Activated CD4-positive, alpha-beta memory T cell treated with anti-CD3 and anti-CD28 coated beads for 36 hours (primary cell): ENCODE data around the gene FLT1. TPM values are rescaled to one million over a fixed set of nuclear protein-coding genes. Genes with fewer than 3 reads are reported as not detected.

ENCODE experiments used
- CTCF ChIA-PET: fragments of 350-600 bp; sonication (Branson Sonifier 250); formaldehyde crosslinking; loops from one replicate; lab custom pipeline; 2021; ENCODE audit warnings: antibody characterized with exemption, inconsistent platforms; lab: Charles Lee
- POLR2A ChIA-PET: fragments of 350-600 bp; sonication (Branson Sonifier 250); formaldehyde crosslinking; loops from one replicate; lab custom pipeline; 2021; ENCODE audit warnings: antibody characterized with exemption; lab: Charles Lee
- DNase-seq: peaks from one replicate; pipeline ENCODE4 v3.0.0-alpha.2; 2020
- H3K27ac Mint-ChIP-seq: one replicate; pipeline ENCODE4 v1.8.0; 2021; ENCODE audit warnings: mixed read lengths
- H3K27me3 Mint-ChIP-seq: one replicate; pipeline ENCODE4 v1.8.0; 2021; ENCODE audit warnings: mixed read lengths
- H3K36me3 Mint-ChIP-seq: one replicate; pipeline ENCODE4 v1.8.0; 2021; ENCODE audit warnings: mixed read lengths
- H3K4me1 Mint-ChIP-seq: one replicate; pipeline ENCODE4 v1.8.0; 2021; ENCODE audit warnings: low read depth, mixed read lengths
- H3K4me3 Mint-ChIP-seq: one replicate; pipeline ENCODE4 v1.8.0; 2021; ENCODE audit warnings: mild to moderate bottlenecking, mixed read lengths
- H3K9me3 Mint-ChIP-seq: one replicate; pipeline ENCODE4 v1.8.0; 2021; ENCODE audit warnings: mixed read lengths
- intact Hi-C: fragments of 100-400 bp; cut with micrococcal nuclease; formaldehyde crosslinking; loops from one replicate; pipeline ENCODE4 v1.15.1; 2023
- total RNA-seq, 2 experiments: library from RNA; stranded (reverse); gene quantifications; one replicate each; pipeline ENCODE4 v1.2.3, GENCODE V29; 2021

Gene FLT1
- total RNA-seq, 2 experiments from 2014 or later, result 17.2 to 19.5 TPM

- ChIA-PET CTCF (no interaction called here), POLR2A (no interaction called here)
- peaks cover 6% of the 10 kb centered on the region for H3K27me3 Mint-ChIP-seq
These were observed 46.1 kb downstream of the FLT1 start for GRCh38 chr13:28448651-28449358.

GRCh38 chr13:28447989-28448388 lies 46.9 kb downstream of the FLT1 start:
- no peak overlapping the region for H3K4me3 Mint-ChIP-seq
- ChIA-PET POLR2A (no interaction called here), CTCF (no interaction called here)
- no peak for DNase-seq
- H3K9me3 Mint-ChIP-seq, result peaks cover 14% of the 10 kb centered on the region
- intact Hi-C loops, result no loop called here
- H3K27me3 Mint-ChIP-seq, result peaks cover 6% of the 10 kb centered on the region
- peaks cover 4% of the 10 kb centered on the region for H3K36me3 Mint-ChIP-seq
- no peak overlapping the region for H3K27ac Mint-ChIP-seq
- no peaks in the 10 kb centered on the region for H3K4me1 Mint-ChIP-seq

More at GRCh38 chr13:28448651-28449358, 46.1 kb downstream of the FLT1 start:
- peaks cover 14% of the 10 kb centered on the region for H3K9me3 Mint-ChIP-seq
- H3K4me3 Mint-ChIP-seq, result no peak overlapping the region
- H3K4me1 Mint-ChIP-seq, result no peaks in the 10 kb centered on the region
- H3K27ac Mint-ChIP-seq, result no peak overlapping the region
- peaks cover 4% of the 10 kb centered on the region for H3K36me3 Mint-ChIP-seq
- intact Hi-C loops, result no loop called here
- DNase-seq, result no peak

- ChIA-PET POLR2A (interaction anchor here (0.8 kb wide), 1 partner anchor 31 kb away, joined by 3 read pairs; no protein-coding TSS in a partner anchor), CTCF (no interaction called here)
- Mint-ChIP-seq H3K36me3 (peaks cover 4% of the 10 kb centered on the region), H3K27ac (no peak overlapping the region), H3K4me3 (no peak overlapping the region), H3K27me3 (peaks cover 9% of the 10 kb centered on the region), H3K9me3 (peaks cover 14% of the 10 kb centered on the region), H3K4me1 (no peaks in the 10 kb centered on the region)
- DNase-seq, result no peak
- intact Hi-C loops, result no loop called here
These were observed 47.7 kb downstream of the FLT1 start for GRCh38 chr13:28447206-28447605.

- H3K4me3 Mint-ChIP-seq, result no peak overlapping the region
- no peak for DNase-seq
- POLR2A ChIA-PET, result no interaction called here
- intact Hi-C loops, result no loop called here
- peaks cover 5% of the 10 kb centered on the region for H3K9me3 Mint-ChIP-seq
- no peaks in the 10 kb centered on the region for H3K4me1 Mint-ChIP-seq
- no peak overlapping the region for H3K27ac Mint-ChIP-seq
- H3K27me3 Mint-ChIP-seq, result peaks cover 11% of the 10 kb centered on the region
- peaks cover 3% of the 10 kb centered on the region for H3K36me3 Mint-ChIP-seq
- CTCF ChIA-PET, result no interaction called here
These were observed 52.1 kb downstream of the FLT1 start for GRCh38 chr13:28442839-28443238.

- POLR2A ChIA-PET, result no interaction called here
- H3K27ac Mint-ChIP-seq, result no peak overlapping the region
- H3K27me3 Mint-ChIP-seq, result peaks cover 11% of the 10 kb centered on the region
- no peak overlapping the region for H3K4me3 Mint-ChIP-seq
- H3K36me3 Mint-ChIP-seq, result peaks cover 3% of the 10 kb centered on the region
- intact Hi-C loops, result no loop called here
- no peak for DNase-seq
- H3K4me1 Mint-ChIP-seq, result no peaks in the 10 kb centered on the region
- peaks cover 3% of the 10 kb centered on the region for H3K9me3 Mint-ChIP-seq
- CTCF ChIA-PET, result no interaction called here
These were observed 53.4 kb downstream of the FLT1 start for GRCh38 chr13:28441529-28441928.

- POLR2A ChIA-PET, result no interaction called here
- no peak overlapping the region for H3K4me3 Mint-ChIP-seq
- intact Hi-C loops, result no loop called here
- DNase-seq, result no peak
- peaks cover under 1% of the 10 kb centered on the region for H3K9me3 Mint-ChIP-seq
- peaks cover 11% of the 10 kb centered on the region for H3K27me3 Mint-ChIP-seq
- CTCF ChIA-PET, result no interaction called here
- no peaks in the 10 kb centered on the region for H3K4me1 Mint-ChIP-seq
- H3K36me3 Mint-ChIP-seq, result peaks cover 3% of the 10 kb centered on the region
- H3K27ac Mint-ChIP-seq, result no peak overlapping the region
These were observed 54.0 kb downstream of the FLT1 start for GRCh38 chr13:28440774-28441504.

- ChIA-PET CTCF (no interaction called here), POLR2A (no interaction called here)
- no peaks in the 10 kb centered on the region for H3K9me3 Mint-ChIP-seq
- no peaks in the 10 kb centered on the region for H3K36me3 Mint-ChIP-seq
- H3K27me3 Mint-ChIP-seq, result peaks cover 19% of the 10 kb centered on the region
- no peaks in the 10 kb centered on the region for H3K4me1 Mint-ChIP-seq
- H3K27ac Mint-ChIP-seq, result no peak overlapping the region
- DNase-seq, result no peak
- intact Hi-C loops, result no loop called here
- no peak overlapping the region for H3K4me3 Mint-ChIP-seq
These were observed 56.2 kb downstream of the FLT1 start for GRCh38 chr13:28438598-28439334.

- ChIA-PET CTCF (no interaction called here), POLR2A (no interaction called here)
- Mint-ChIP-seq H3K4me3 (no peak overlapping the region), H3K27ac (no peak overlapping the region), H3K4me1 (no peaks in the 10 kb centered on the region), H3K27me3 (peaks cover 18% of the 10 kb centered on the region), H3K36me3 (no peaks in the 10 kb centered on the region), H3K9me3 (no peaks in the 10 kb centered on the region)
- no peak for DNase-seq
- intact Hi-C loops, result no loop called here
These were observed 56.9 kb downstream of the FLT1 start for GRCh38 chr13:28438067-28438466.

GRCh38 chr13:28435917-28436316 lies 59.0 kb downstream of the FLT1 start:
- ChIA-PET CTCF (no interaction called here), POLR2A (no interaction called here)
- Mint-ChIP-seq H3K4me1 (no peaks in the 10 kb centered on the region), H3K27me3 (peaks cover 14% of the 10 kb centered on the region), H3K9me3 (no peaks in the 10 kb centered on the region), H3K4me3 (no peak overlapping the region), H3K27ac (no peak overlapping the region), H3K36me3 (no peaks in the 10 kb centered on the region)
- intact Hi-C loops, result no loop called here
- DNase-seq, result no peak

- ChIA-PET CTCF (no interaction called here), POLR2A (no interaction called here)
- Mint-ChIP-seq H3K4me1 (no peaks in the 10 kb centered on the region), H3K27me3 (peaks cover 14% of the 10 kb centered on the region), H3K36me3 (no peaks in the 10 kb centered on the region), H3K27ac (no peak overlapping the region), H3K9me3 (no peaks in the 10 kb centered on the region), H3K4me3 (no peak overlapping the region)
- intact Hi-C loops, result no loop called here
- no peak for DNase-seq
These were observed 60.0 kb downstream of the FLT1 start for GRCh38 chr13:28434926-28435325.

GRCh38 chr13:28432816-28433560 lies 61.9 kb downstream of the FLT1 start:
- Mint-ChIP-seq H3K27ac (no peak overlapping the region), H3K4me3 (no peak overlapping the region), H3K36me3 (no peaks in the 10 kb centered on the region), H3K27me3 (peaks cover 16% of the 10 kb centered on the region), H3K4me1 (no peaks in the 10 kb centered on the region), H3K9me3 (no peaks in the 10 kb centered on the region)
- DNase-seq, result no peak
- intact Hi-C loops, result no loop called here
- ChIA-PET CTCF (no interaction called here), POLR2A (no interaction called here)
